ENCODE data around the gene KIF13A. TPM values are rescaled to one million over a fixed set of nuclear protein-coding genes. Genes with fewer than 3 reads are reported as not detected.
"Not testable (repeated sequence)": the region's sequence is repeated elsewhere in the genome, so short reads cannot be mapped to it uniquely, and the experiment has no call there.

Gene KIF13A
- total RNA-seq, 1 donor from 2014 or later = 28.9 TPM

GRCh38 chr6:17744019-17744756 is 243.2 kb downstream of the KIF13A start:
- no peaks in the 10 kb centered on the region for H3K36me3 ChIP-seq
- TF ChIP-seq CTCF (IDR thresholded peaks at IDR 0.05) = no peak
- no peak overlapping the region for H3K27ac ChIP-seq
- intact Hi-C loops (cut with DNase I) = no loop called here
- H3K4me3 ChIP-seq = no peak overlapping the region
- H3K4me1 ChIP-seq = no peaks in the 10 kb centered on the region
- no peaks in the 10 kb centered on the region for H3K27me3 ChIP-seq
- no peaks in the 10 kb centered on the region for H3K9me3 ChIP-seq
- DNase-seq (ENCODE audit: low spot score in 2 of 2) = no peak

- Histone ChIP-seq H3K4me3 (no peak overlapping the region), H3K27me3 (no peaks in the 10 kb centered on the region), H3K9me3 (peaks cover 0 to 19% of the 10 kb centered on the region in 2 donors), H3K27ac (no peak overlapping the region), H3K4me1 (no peaks in the 10 kb centered on the region), H3K36me3 (no peaks in the 10 kb centered on the region)
- intact Hi-C loops (cut with DNase I) = no loop called here
- TF ChIP-seq CTCF (IDR thresholded peaks at IDR 0.05) = no peak
- DNase-seq (ENCODE audit: low spot score in 2 of 2) = no peak
These were observed 245.9 kb downstream of the KIF13A start for GRCh38 chr6:17741507-17741906.

- intact Hi-C loops (cut with DNase I) = no loop called here
- Histone ChIP-seq H3K4me1 (no peaks in the 10 kb centered on the region), H3K9me3 (peaks cover 0 to 21% of the 10 kb centered on the region in 2 donors), H3K27me3 (no peaks in the 10 kb centered on the region), H3K27ac (no peak overlapping the region), H3K36me3 (no peaks in the 10 kb centered on the region), H3K4me3 (no peak overlapping the region)
- no peak for TF ChIP-seq CTCF (IDR thresholded peaks at IDR 0.05)
- no peak for DNase-seq (ENCODE audit: low spot score in 2 of 2)
These were observed 246.7 kb downstream of the KIF13A start for GRCh38 chr6:17740559-17741220.

- Histone ChIP-seq H3K4me3 (no peak overlapping the region), H3K27me3 (no peaks in the 10 kb centered on the region), H3K9me3 (peaks cover 0 to 21% of the 10 kb centered on the region in 2 donors), H3K36me3 (no peaks in the 10 kb centered on the region), H3K27ac (no peak overlapping the region), H3K4me1 (no peaks in the 10 kb centered on the region)
- intact Hi-C loops (cut with DNase I) = no loop called here
- DNase-seq (ENCODE audit: low spot score in 2 of 2) = no peak
- TF ChIP-seq CTCF (IDR thresholded peaks at IDR 0.05) = no peak
These were observed 249.7 kb downstream of the KIF13A start for GRCh38 chr6:17737704-17738252.

- H3K9me3 ChIP-seq = peaks cover 0 to 21% of the 10 kb centered on the region in 2 donors
- intact Hi-C loops (cut with DNase I); H3K36me3 ChIP-seq; H3K27ac ChIP-seq; H3K4me3 ChIP-seq; DNase-seq (ENCODE audit: low spot score in 2 of 2); H3K4me1 ChIP-seq; H3K27me3 ChIP-seq: not testable (repeated sequence)
These were observed 252.1 kb downstream of the KIF13A start for GRCh38 chr6:17735311-17735710.

GRCh38 chr6:17730078-17730704 is 257.2 kb downstream of the KIF13A start:
- no peak for DNase-seq (ENCODE audit: low spot score in 2 of 2)
- intact Hi-C loops (cut with DNase I) = no loop called here
- TF ChIP-seq CTCF (IDR thresholded peaks at IDR 0.05) = no peak
- Histone ChIP-seq H3K9me3 (no peaks in the 10 kb centered on the region), H3K27ac (no peak overlapping the region), H3K27me3 (no peaks in the 10 kb centered on the region), H3K4me3 (no peak overlapping the region), H3K36me3 (no peaks in the 10 kb centered on the region), H3K4me1 (no peaks in the 10 kb centered on the region)
